ENCODE data around the gene TTC9C. TPM values are rescaled to one million over a fixed set of nuclear protein-coding genes. Genes with fewer than 3 reads are reported as not detected.
"Not testable (repeated sequence)": the region's sequence is repeated elsewhere in the genome, so short reads cannot be mapped to it uniquely, and the experiment has no call there.

TTC9C gene, protein sequence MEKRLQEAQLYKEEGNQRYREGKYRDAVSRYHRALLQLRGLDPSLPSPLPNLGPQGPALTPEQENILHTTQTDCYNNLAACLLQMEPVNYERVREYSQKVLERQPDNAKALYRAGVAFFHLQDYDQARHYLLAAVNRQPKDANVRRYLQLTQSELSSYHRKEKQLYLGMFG
- total RNA-seq: 28.9 and 30.0 TPM in 2 replicates

DNA sequence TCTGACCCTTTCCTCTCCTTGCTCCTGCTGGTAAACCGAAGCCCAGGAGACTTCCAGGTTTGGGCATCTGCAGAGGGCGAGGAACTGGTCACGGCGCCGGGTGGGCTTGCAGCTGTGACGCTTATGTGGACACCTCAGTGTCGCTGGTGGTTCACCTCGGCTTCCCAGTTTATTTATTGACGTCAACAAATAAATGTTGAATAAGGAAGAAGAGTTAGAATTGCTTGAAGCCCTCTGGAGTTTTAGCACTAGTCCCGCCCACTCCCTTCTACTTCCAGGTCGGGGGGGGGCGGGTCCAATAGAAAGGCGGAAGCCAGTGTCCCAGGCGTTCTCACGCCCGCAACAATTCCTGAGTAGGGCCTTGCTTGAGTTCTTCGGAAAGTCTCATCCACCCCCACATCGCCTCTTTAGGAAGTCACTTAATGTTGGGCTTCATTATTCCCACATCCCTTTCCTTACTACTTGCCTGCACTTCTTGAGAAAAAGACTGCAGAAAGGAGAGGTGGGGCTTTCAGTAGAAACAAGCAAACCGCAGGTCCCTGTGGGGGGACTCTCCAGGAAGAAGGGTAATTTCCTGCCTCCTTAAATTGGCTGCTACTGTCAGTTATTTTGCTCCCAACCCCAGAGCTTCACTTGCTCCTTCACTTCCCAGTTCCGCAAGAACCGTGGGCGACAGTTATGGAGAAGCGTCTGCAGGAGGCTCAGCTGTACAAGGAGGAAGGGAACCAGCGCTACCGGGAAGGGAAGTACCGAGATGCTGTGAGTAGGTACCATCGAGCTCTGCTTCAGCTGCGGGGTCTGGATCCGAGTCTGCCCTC lies at the start of gene TTC9C:
TSS of gene TTC9C (plus strand) at position 316 of the 818 bp plus-strand sequence. CDS start at position 679, 363 bp downstream.
- DNase-seq: peak; percentile 91

DNA sequence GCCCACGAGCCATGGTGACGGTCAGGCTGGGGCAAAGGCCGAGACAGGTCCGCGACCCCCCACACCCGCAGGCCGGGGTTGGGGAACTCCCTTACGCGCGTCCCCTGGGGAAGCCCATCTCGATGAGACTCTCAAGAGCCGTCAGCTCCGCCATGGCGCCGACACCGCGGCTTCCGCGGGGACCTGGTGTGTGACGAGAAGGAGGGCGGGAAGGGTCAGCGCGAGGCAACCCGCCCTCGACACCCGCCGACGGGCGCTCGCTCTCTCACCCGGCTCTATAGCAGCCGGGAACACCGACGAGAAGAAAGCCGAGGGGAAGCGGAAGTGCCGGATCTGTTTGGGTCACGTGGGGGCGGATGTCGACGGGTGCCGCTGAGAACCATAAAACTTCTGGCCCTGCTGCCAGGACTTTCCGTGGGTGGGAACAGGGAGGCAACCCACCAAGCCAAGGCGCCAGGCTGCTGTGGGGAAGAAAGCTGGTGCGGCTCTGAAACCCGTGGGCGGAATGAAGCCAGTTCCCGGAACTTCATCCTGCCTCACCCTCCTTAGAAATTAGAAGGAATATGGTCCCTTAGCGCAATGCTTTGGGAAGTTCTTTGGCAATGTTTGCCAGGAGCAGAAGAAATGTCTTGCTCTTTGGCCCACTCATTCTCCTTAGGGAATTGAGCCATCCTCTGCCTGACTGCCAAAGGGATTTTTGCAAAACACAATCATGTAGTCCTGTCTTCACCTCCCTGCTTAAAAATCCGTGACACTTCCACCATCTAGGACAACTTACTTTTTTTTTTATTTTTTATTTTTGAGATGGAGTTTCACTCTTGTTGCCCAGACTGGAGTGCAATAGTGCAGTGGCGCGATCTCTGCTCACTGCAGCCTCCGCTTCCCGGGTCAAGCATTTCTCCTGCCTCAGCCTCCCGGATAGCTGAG lies 49.3 kb upstream of the TTC9C start, which contains the start of gene UBXN1:
TSS of gene UBXN1 (minus strand) at position 304 of the 927 bp plus-strand sequence. CDS start at position 154, 150 bp downstream.
- peak; percentile 93 for DNase-seq

DNA sequence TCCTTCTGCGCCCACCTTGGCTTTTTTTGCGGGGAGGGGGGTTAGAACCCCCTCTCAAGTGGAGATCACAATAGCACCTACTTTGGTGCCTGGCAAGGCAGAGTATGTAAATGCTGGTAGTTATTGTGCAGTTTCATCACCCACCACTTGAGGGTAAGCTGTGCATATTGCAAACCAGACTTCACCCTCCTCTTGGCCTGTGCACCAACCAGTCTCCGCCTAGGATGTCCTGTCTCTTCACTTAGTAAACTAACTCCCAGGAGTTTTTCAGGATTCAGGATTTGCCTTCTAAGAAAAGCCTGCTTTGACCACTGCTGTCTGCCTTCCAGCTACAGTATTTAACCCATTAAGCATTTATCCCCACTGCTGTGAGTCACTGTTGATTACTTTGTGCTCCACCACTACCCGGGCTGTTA lies 47.5 kb upstream of the TTC9C start:
- DNase-seq: peak; percentile 88

DNA sequence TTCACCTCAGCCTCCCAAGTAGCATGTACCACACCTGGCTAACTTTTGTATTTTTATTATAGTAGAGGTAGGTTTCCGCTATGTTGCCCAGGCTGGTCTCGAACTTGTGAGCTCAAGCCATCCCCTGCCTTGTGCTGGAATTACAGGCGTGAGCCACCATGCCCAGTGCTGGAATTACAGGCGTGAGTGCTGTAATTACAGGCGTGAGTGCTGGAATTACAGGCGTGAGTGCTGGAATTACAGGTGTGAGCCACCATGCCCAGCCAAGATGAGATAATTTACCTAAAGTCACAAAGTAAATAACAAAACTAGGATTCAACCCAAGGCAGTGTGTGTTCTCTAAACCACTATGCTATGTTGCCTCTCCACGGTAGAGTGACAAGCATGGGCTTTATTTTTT lies 45.8 kb upstream of the TTC9C start:
- DNase-seq: no peak

DNA sequence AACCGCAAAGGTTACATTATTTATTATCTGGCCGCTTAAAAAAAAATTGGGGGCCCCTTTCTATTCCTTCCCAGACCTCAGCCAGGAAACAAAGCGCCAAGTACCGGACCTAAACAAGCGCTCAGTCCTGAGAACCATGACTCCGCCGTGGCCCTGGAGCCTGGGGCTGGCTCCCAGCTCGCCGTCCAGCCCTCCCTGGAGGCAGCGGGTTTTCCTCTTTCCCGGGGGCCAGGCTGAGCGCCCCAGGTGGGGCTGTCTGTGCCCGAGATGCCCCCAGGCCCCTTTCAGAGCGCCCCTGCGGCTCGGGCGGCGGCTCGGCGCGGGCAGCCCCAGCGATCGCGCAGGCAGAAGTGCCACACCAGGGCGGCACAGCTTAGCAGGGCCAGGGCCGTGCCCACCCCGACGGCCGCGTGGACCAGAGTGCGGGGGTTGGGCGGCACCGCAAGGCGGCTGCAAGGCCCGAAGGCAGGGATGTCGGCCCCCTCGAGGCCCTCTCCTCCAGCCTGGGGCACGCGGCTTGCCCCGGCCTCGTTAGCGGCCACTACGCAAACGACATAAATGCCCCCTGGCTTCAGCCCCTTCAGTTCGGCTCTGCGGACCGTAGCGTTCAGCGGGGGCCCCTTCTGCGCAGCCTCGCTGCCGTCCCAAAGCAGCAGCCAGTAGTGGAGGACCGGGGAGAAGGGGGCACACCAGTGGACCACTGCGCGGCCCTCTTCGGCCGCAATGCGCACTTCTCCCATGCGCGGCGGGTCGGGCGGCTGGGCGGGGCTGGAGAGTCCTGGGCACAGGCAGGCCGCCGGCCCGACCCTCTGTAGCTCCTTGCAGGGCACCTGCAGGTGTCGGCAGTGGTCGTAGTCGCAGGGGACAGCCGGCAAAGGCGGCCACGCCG lies 40.5 kb upstream of the TTC9C start:
- DNase-seq: no peak

DNA sequence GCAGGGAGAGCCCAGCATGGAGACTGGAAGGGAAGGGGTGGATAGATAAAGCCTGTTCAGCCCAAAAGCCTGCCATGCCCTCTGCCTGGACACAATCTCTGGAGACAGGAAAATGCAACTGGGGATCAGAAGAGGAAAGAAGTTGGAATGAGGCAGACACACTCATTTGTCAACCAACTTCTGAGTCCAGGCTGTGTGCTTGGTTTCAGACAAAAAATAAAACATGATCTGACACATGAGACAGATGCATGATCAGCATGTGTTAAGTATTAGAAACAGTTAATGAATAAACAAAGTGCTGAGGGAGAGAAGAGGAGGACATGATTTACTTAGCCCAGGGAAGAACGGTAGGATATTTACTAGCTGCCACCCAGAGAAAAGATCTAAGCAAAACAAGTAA lies 39.8 kb upstream of the TTC9C start:
- DNase-seq: no peak

DNA sequence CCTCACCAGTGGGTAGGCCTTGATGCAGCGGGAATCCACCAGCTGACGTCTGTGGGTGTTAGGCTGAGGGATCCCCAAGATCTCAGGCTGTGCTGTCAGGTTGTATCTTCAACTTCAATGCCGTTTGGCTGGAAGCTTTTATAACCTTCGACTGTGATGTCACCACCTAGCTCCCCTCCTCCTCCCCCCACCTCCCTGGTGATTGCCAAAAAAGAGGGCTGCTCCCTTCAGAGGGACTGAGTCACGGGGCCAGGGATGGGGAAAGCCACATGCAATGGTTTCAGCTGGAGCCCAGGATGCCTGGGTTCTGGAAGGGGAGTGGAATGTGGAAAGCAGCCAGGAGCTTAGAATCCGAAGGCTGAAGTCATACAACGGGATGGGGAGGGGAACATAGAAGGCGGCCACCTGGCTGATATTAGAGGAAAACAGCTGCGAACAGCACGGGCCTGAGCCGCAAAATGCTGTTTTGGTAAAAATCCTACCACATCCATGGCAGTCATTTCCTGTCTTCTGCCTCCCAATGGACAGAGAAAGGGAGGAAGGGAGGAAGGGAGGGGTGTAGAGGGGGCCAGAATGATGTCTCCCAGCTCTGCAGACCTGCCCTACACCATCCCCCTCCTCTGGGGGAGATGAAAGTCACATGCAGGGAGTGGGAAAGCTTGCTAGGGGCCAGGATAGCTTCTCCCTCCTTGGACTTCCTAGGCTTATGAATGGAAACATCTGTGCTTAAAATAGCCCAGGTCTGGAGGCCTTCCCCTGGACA lies 38.7 kb upstream of the TTC9C start, which contains the start of gene LRRN4CL:
TSS of gene LRRN4CL (minus strand) at position 110 of the 763 bp plus-strand sequence. CDS start 1,022 bp downstream, outside the sequence.
- DNase-seq: no peak

DNA sequence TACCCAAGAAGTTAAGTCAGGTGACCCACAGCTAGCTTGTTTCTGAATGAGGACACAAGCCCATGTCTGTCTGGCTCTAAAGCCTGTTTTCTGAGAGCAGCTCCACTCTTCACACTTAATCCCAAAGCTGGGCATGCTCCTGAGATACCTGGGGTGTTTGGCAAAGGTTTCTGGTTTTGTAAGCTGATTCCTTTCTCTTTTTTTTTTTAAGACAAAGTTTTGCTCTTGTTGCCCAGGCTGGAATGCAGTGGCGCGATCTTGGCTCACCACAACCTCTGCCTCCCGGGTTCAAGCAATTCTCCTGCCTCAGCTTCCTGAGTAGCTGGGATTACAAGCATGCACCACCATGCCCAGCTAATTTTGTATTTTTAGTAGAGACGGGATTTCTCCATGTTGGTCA lies 34.7 kb upstream of the TTC9C start:
- DNase-seq: not testable (repeated sequence)

DNA sequence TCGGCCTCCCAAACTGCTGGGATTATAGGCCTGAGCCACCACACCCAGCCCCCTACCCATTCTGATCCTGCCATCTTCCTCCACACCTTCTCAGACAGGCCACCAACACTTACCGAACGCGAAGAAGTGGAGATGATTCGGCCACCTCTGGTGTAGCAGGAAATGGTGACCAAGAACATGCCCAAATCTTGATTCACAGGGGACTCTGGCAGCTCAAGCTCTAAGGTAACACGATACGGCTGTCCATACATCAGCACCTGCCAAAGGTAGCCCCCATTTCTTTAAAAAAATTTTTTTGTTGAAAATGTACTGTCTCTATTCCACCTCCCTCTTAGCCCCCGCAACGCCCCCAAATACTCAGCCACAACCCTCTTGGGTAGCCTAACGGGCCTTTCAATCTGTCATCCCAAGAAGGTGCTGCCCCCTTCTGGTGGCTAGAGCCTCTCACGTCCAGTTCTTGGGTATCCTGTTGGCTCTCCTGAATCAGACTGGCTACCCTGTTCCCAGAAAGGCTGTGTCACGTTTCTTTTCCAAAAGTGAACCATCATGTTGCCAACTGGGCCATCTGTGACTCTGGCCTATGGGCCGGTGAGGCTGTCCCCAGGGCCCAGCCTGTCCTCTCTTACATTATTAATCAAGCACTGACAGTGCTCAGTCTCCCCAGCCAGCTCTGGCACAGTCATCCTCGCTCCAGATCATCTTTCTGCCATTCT lies 33.7 kb upstream of the TTC9C start:
- DNase-seq: peak; percentile 94

DNA sequence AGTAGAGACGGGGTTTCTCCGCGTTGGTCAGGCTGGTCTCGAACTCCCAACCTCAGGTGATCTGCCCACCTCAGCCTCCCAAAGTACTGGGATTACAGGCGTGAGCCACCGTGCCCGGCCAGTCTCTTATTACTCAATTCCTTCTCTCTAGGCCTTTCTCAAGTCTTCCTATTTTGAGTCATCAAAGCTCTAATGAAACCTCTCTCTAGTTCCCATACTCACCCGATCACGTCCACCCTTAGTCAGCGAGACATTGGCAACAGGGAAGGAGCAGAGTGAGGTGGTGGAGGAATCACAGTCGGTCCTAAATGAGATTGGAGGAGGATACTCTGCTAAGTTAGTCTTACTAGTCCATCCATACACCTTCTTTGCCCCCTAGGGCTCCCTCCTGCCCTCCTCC lies 26.0 kb upstream of the TTC9C start:
- DNase-seq: no peak

DNA sequence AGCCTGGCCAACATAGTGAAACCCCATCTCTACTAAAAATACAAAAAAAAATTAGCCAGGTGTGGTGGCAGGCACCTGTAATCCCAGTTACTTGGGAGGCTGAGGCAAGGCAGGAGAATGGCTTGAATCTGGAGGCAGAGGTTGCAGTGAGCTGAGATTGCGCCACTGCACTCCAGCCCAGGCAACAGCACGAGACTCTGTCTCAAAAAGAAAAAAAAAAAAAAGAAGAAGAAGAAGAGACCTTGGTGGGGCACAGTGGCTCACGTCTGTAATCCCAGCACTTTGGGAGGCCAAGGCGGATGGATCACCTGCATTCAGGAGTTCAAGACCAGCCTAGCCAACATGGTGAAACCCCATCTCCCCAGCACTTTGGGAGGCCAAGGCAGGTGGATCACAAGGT lies 24.4 kb upstream of the TTC9C start:
- not testable (repeated sequence) for DNase-seq

DNA sequence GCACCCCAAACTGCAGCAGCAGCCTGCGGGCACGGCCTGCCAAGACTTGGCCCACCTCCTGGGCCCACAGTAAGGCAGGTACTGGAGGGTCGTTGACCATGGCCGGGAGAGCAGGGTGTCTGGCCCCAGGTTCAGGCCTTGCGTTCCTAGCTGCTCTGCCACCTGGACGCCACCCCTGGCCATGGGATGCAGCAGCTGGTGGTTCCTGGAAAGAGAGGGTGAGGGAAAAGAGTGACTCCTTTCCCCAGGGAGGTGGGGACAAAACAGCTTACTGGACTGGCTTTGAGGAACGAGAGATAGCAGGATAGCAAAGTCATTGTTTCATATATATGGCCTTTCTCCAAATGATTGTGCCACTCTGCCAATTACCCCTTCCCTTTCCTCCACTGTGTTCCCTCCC lies 22.9 kb upstream of the TTC9C start:
- DNase-seq: peak; percentile 19

DNA sequence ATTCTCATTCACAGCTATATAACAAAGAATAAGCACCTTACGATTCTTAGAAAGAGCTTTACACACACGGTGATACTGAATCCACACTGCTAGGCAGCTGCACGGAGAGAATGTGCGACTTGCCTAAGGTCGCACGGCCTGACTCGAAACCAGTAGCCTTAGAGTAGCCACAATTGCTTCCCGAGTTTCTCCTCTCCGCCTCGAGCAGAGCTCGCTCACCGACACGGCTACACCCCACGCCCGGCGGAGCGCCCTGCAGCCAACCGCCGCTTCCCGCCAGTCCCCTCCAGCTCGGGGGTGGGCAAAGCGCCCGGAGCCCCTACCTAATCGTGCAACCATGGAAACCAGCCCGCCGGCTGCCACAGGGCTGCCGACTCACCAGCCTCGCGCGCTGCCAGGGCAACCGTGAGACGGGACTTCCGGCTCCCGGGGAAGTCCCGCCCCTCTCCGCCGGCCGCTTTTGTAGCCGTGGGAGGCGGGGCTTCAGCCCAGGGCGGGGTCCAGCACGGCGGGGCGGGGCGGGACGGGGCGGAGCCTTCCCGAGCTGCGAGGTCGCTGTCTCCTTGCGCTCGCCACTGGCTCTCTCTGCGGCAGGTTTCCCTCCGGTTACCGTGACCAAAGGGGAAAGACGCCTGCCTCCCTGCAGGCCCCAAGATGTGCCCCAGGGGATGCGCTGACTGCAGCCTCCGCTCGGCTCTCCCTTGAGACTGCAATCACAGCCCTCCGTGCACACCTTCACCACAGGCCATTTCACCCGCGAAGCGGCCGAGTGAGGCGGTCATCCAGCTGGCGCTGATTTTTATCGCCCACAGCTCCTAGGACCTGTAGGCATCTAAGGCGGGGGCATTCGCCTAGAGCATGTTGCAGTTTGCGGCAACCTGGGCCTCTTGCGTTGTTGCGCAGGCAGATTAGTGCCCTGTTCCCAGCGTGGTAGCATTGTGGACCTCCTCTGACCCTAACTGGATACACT lies 22.1 kb upstream of the TTC9C start:
- peak; percentile 96 for DNase-seq

DNA sequence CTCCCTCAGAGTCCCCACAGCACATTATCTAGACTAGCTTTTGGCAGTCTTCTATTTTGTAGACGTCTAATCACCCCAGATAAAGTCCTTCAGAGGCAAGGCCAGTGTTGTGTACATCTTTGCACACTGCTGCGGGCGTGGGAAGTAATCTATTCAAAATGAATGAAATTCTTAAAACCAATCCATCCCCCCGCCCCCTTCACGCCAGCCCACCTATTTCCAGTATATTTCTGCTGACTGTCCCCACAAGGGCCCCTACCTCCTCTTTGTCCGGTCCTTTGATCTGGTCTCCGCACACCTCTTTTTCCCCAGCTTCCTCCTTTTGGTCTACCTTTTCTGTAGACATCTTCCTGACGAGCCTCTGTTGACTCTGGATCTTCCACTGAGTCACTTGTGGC lies 21.4 kb upstream of the TTC9C start:
- DNase-seq: no peak

DNA sequence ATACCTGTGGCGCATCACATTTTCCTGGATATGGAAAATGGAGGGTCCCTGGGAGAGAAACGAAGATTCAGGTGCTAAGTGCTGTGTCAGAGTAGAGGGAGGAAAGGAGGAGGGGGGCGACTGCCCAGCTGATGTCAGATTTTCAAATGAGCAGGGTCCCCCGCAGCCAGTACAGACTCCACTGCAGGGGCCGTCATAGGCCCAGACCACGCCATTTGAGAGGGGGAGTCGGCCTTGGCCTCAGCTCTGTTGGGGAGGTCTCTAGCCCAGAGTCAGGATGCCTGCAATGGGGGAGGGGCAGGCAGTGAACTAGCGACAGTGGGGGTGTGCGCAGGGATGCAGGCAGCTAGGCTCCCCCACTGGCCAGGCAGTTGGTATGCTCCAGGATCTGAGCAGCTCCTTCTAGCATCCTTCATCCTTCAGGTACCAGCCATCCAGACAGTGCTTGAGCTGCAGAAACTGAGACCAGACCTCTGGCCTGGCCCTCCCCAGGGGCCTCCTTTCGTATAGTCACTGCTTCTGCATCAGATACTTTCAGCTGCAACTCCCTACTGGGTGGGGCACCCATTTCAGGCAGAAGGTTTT lies 20.9 kb upstream of the TTC9C start, which contains the start of the genes BSCL2 and GNG3:
TSS of gene BSCL2 (minus strand) at position 148 of the 585 bp plus-strand sequence. CDS start 229 bp downstream, outside the sequence.
TSS of gene GNG3 (plus strand) at position 400 of the 585 bp plus-strand sequence. CDS start 620 bp downstream, outside the sequence.
- DNase-seq: no peak

DNA sequence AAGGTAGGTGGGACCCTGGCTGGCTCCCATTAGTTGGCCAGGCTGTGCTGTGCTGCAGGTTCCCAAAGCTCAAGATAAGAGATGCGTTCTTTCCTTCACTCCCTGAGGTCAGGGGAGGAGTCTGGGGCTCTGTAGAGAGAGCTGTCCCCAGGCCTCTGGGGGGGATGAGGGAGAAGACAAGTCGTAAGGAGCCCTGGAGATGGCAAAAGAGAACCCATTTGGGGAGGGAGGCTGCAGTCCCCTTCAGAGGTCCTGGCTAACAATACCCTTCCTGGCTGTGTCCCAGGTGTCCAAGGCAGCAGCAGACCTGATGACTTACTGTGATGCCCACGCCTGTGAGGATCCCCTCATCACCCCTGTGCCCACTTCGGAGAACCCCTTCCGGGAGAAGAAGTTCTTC lies 19.9 kb upstream of the TTC9C start:
- no peak for DNase-seq

DNA sequence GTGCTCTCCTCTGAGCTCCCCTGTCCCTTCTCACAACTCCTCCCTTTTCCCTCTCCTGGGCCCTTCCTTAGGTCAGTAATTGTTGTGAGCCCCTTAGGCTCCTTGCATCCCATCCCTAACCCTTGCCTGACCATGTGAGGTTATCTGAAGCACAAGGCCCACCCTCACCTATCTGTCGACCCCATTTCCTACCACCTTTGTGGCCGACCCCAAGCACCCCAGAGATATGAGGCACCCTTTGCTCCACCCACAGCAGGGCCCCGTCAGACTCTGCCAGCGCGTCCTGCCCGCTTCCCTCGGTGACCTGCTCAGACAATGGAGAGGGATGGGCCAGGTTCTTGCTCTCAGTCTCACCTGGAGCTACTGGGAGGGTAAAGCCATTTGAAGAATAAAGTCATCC lies 19.5 kb upstream of the TTC9C start:
- no peak for DNase-seq
